WTC11 (cell line): ENCODE data around the gene IFNLR1.

Experiments
- ATF2 ChIP-seq: sonication (generic); formaldehyde crosslinking; IDR thresholded peaks from 2 replicates; pipeline ENCODE4 v1.8.1; 2022; ENCODE audit warnings: low read depth, missing genetic modification reagents, borderline replicate concordance
- ATF3 ChIP-seq: sonication (generic); formaldehyde crosslinking; conservative IDR thresholded peaks from 2 replicates; pipeline ENCODE4 v1.8.1; 2022; ENCODE audit warnings: mild to moderate bottlenecking, missing genetic modification reagents
- CTCF ChIP-seq: fragments of 200-600 bp; IDR thresholded peaks from 2 replicates; pipeline ENCODE4 v1.8.0; 2022; ENCODE audit warnings: antibody characterized with exemption
- E2F1 ChIP-seq: sonication (generic); formaldehyde crosslinking; IDR thresholded peaks from 2 replicates; pipeline ENCODE4 v1.8.0; 2022; ENCODE audit warnings: mild to moderate bottlenecking, missing genetic modification reagents
- E2F5 ChIP-seq: sonication (generic); formaldehyde crosslinking; IDR thresholded peaks from 2 replicates; pipeline ENCODE4 v1.8.1; 2022; ENCODE audit warnings: mild to moderate bottlenecking, moderate library complexity, missing genetic modification reagents
- ESRRA ChIP-seq: sonication (generic); formaldehyde crosslinking; IDR thresholded peaks from 2 replicates; pipeline ENCODE4 v1.8.1; 2022; ENCODE audit warnings: mild to moderate bottlenecking, missing genetic modification reagents, borderline replicate concordance
- ETV6 ChIP-seq: sonication (generic); formaldehyde crosslinking; IDR thresholded peaks from 2 replicates; pipeline ENCODE4 v1.8.1; 2022; ENCODE audit warnings: mild to moderate bottlenecking, missing genetic modification reagents
- MAX ChIP-seq: sonication (generic); formaldehyde crosslinking; IDR thresholded peaks from 2 replicates; pipeline ENCODE4 v1.8.0; 2022; ENCODE audit warnings: mild to moderate bottlenecking, missing genetic modification reagents
- PREB ChIP-seq: sonication (generic); formaldehyde crosslinking; IDR thresholded peaks from 2 replicates; pipeline ENCODE4 v1.8.1; 2022; ENCODE audit warnings: mild to moderate bottlenecking, missing genetic modification reagents, moderate library complexity, borderline replicate concordance
- TP53 ChIP-seq: sonication (generic); formaldehyde crosslinking; IDR thresholded peaks from 2 replicates; pipeline ENCODE4 v1.8.1; 2023; ENCODE audit warnings: mild to moderate bottlenecking, missing genetic modification reagents
- ZNF121 ChIP-seq: sonication (generic); formaldehyde crosslinking; IDR thresholded peaks from 2 replicates; pipeline ENCODE4 v1.8.0; 2023; ENCODE audit warnings: missing genetic modification reagents

DNA sequence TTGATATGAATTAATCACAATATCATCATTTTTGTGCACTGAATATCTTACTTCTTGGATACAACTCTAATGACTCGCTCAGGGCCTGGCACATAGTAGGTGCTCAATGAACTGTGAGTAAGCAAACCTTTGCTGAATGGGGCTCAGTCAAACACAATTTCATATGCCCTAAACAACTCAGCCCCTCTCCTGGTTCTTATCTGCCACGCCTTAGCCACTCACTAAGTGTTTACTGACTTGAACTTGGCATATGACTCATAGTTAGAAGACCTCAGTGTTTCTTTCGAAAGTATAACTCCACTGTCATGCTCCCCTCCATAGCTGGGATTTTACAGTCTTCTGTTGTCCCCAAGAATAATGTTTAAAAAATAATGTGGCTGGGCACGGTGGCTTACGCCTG is 4.8 kb upstream of the IFNLR1 start:
- TF ChIP-seq CTCF (no peak), ZNF121 (CRISPR knock-in tag) (no peak), ESRRA (no peak), E2F5 (CRISPR knock-in tag) (no peak), E2F1 (CRISPR knock-in tag) (no peak), PREB (CRISPR knock-in tag) (no peak), ETV6 (CRISPR knock-in tag) (no peak), ATF2 (CRISPR knock-in tag) (no peak), TP53 (CRISPR knock-in tag) (no peak), MAX (CRISPR knock-in tag) (no peak), ATF3 (no peak)
